Femur (tissue), 1 donor: ENCODE measurements around the gene PTDSS2.

ENCODE experiments used
- DNase-seq: peaks from one replicate; pipeline ENCODE4 v3.0.0-alpha.2; 2017

The PTDSS2 gene

GRCh38 chr11:471468-472145 lies 21.5 kb downstream of the PTDSS2 start:
- no peak for DNase-seq

DNA sequence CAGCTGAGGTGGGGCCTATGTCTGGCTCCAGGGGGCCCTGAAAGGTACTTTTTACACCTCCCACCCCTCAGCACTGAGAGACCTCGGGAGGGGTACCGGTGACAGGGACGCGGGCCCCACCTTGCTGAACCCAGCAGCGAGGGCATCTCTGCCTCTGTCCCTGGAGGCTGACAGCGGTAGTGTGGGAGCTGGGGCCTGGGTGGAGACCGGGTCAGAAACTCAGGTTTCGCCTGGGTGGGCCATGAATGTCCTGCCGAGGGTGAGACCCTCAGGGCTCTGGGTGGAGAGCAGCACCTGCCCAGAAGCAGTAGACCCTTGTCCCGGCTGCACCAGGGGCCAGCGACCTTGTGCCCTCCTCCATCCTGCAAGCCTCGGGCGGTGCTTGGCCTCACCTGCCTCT lies 22.2 kb downstream of the PTDSS2 start:
- DNase-seq, result peak; percentile 14

DNA sequence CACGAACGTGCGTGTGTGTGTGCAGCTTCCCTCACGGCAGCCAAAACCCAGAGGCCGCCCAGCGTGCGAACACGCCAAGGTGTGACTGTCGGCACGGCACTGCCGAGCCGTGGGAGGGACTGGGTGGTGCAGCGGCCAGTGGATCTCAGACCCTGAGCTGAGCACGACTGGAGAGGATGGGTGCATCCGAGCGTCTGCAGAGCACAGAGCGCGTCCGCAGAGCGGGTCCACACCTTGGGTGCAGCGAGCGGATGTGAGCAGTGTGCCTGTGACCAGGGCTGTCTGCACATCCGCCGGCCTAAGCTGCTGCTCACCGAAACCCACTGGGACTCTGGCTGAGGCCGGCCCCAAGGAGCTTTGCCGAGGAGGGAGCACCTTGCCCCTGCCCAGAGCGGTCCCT lies 22.7 kb downstream of the PTDSS2 start:
- no peak for DNase-seq

GRCh38 chr11:473415-473814 lies 23.3 kb downstream of the PTDSS2 start:
- DNase-seq, result no peak

DNA sequence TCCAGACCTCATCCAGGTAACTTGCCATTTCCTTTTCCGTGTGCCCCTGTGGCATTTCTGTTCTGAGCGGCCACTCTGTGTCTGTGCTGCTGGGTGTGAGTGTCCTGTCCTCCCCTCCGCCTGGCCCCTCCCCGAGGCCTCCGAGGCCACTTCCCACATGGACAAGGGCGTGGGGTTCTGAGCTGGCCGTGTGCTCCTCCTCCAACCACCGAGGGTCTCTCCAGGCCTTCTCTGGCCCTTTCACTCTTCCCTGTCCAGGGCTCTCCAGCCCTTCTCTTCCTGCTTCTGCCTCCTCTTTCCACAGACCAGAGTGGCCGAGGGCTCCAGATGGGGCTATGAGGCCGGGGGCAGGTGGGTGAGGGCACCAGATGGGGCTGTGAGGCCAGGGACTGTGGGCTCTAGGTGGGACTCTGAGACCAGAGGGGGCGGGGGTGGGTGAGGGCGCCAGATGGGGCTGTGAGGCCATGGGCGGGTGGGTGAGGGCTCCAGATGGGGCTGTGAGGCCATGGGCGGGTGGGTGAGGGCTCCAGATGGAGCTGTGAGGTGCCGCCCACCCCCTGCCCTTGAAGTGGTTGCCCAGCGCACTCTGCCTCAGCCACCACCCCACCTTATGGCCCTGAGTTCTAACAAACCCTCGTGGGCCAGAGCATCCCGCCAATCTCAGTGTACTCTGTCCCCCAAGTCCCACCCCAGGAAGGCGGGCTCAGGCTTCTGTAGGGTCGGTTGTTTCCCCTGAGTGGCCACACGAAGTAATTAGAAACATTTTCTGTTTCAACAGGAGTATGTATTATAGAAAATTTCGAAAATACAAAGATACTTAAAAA lies 24.1 kb downstream of the PTDSS2 start:
- DNase-seq, result no peak

DNA sequence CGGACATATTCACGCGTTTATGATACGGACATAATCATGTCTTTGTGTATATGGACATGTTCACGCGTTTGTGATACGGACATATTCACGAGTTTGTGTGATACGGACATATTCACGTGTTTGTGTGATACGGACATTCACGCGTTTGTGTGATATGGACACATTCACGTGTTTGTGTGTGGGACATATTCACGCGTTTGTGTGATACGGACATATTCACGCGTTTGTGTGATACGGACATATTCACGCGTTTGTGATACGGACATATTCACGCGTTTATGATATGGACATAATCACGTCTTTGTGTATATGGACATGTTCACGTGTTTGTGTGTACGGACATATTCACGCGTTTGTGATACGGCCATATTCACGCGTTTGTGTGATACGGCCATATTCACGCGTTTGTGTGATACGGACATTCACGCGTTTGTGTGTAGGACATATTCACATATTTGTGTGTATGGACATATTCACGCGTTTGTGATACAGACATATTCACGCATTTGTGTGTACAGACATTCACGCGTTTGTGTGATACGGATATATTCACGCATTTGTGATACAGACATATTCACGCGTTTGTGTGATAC lies 24.9 kb downstream of the PTDSS2 start:
- no peak for DNase-seq

GRCh38 chr11:475941-476340 lies 25.9 kb downstream of the PTDSS2 start:
- no peak for DNase-seq

DNA sequence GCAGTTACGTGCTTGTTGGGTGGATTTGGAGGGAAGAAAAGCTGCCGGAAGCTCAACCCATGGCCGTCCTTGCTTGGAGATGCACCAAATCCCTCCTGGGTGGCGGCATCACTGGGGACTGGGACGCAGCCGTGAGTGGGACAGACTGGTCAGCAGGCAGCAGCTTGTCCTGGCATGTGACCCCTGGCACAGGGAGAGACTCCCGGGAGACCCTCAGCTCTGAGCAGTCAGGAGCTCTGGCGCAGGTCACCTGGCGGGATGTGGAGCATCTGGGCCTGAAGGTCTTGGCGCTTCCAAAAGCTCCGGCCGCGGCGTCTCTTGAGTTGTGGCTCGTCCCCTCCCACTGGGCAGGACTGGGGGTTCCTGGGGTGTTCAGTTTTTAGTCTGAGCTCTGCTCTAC lies 26.3 kb downstream of the PTDSS2 start:
- peak; percentile 19 for DNase-seq

GRCh38 chr11:477052-477715 lies 27.1 kb downstream of the PTDSS2 start:
- DNase-seq, result peak; percentile 19

DNA sequence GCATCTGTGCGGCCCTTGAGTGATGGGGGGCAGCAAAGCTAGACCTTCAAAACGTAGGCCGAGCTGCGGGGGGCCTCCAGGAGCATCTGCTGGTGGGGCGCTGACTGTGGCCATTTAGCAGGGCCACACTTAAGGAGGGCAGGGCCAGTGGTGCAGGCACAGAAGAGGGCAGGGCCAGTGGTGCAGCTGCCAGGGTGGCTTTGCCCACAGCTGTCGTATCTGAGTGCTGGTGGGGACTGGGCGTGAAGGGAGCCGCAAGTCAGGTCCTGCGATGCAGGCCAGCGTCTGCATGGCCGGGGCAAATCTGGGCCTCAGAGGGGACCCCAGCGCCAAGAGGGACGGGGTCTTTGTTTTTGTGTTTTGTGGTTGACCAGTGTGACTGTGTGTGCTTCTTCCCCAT lies 29.2 kb downstream of the PTDSS2 start:
- DNase-seq, result peak; percentile 44

- DNase-seq, result no peak
Measured at GRCh38 chr11:484616-485015, 34.5 kb downstream of the PTDSS2 start.

DNA sequence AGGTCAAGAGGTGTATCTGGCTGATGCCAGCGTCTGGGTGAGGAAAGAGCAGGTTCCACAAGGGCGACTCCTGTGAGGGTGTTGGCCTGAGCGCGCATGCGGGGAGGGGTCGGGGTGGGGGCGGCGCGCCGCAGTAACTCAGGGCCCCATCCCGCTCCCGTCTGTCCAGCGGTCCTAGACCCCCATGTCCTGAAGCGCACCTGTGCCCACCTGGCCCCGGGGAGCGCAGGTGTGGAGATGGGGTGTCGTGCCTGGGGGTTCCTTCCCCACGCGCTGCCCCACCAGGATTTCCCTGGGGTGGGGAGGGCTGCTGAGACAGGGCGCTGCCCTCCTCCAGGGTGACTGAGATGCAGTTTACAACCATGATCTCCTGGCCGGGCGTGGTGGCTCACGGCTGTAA lies 36.1 kb downstream of the PTDSS2 start:
- no peak for DNase-seq

GRCh38 chr11:487571-488021 lies 37.5 kb downstream of the PTDSS2 start:
- peak; percentile 15 for DNase-seq

- DNase-seq, result peak; percentile 17
Measured at GRCh38 chr11:488062-488461, 38.0 kb downstream of the PTDSS2 start.

- no peak for DNase-seq
Measured at GRCh38 chr11:488579-488978, 38.5 kb downstream of the PTDSS2 start.

GRCh38 chr11:488992-489391 lies 38.9 kb downstream of the PTDSS2 start:
- peak; percentile 15 for DNase-seq

DNA sequence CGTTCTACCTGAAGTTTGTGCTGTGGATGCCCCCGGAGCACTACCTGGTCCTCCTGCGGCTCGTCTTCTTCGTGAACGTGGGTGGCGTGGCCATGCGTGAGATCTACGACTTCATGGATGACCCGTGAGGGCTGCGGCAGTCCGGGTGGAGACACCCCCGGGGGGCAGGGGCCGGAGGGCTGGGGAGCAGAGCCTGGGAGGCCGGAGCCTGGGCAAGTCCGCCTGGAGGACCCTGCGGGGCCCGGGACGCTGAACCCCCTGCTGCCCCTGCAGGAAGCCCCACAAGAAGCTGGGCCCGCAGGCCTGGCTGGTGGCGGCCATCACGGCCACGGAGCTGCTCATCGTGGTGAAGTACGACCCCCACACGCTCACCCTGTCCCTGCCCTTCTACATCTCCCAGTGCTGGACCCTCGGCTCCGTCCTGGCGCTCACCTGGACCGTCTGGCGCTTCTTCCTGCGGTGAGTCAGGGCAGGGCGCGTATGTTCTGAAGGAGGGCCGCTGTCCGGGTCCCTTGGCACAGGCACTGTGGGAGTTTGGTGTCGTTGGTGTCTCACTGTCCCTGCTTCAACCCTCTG lies 39.6 kb downstream of the PTDSS2 start:
- no peak for DNase-seq

- DNase-seq, result peak; percentile 19
Measured at GRCh38 chr11:490186-490929, 40.3 kb downstream of the PTDSS2 start.

GRCh38 chr11:490930-491260 lies 40.8 kb downstream of the PTDSS2 start:
- DNase-seq, result no peak

DNA sequence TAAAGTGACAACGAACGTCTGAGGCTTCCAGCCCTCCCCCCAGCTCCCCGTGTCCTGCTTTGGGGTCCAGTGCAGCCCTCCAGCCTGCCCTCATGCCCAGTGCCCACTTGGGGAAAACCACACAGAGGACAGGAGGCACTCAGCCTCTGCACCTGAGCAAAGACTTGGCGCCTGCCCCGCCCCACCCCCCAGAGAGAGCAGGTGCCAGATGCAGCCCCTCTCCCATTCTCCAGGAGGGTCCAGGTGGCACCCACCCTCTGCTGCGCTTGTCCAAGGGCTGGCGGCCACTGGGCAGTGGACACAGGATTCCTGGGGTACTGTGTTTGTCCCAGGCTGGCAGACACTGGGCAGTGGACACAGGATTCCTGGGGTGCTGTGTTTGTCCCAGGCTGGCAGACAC lies 41.3 kb downstream of the PTDSS2 start:
- DNase-seq, result no peak

DNA sequence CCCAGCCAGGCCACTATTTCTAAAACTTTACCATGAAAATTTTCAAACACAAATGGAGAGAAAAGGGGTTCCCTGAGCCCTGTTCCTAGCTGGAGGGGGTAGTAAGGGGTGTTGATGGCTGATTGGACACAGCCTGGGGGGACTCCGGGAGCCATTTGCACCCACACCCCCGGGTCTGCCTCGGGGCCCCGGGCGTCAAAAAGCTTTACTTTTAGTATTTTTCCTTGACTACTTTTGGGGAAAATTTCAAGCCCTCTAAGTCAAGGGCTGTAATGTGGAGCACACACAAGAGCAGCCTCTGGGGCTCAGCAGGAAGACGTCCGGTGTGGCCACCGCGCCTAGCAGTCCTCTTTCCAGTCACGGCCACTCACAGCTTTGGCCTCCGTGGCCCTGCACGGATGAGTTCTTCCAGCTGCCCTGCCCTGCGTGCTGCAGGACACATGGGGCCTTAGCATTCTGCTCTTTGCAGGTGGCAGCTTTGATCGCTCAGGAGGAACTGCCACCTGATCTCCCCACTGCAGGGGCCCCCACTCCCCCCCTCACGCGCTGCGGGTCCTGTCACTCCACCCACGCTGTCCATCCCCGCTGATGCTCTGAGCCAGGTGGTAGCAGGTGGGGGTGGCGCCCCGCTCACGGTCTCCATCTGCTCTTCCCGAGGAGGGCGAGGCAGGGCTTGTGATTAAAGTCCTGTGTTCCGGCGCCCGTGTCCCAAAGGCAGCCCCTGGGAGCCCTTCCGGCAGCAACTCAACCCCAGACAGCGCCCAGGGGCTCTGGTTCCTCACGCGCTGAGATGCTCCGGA lies 42.5 kb downstream of the PTDSS2 start:
- DNase-seq, result no peak
